Activated CD4-positive, alpha-beta T cell treated with anti-CD3 and anti-CD28 coated beads, Interleukin-2, amount 10 ng/mL, durations not matched to agents 7 days and 5 days (primary cell): ENCODE results near the gene CDA. TPM values are rescaled to one million over a fixed set of nuclear protein-coding genes. Genes with fewer than 3 reads are reported as not detected.

Experiments used
- CTCF ChIA-PET: fragments of 350-600 bp; sonication (Branson Sonifier 250); formaldehyde crosslinking; loops from one replicate; lab custom pipeline; 2021; ENCODE audit warnings: antibody characterized with exemption; lab: Charles Lee
- POLR2A ChIA-PET: fragments of 350-600 bp; sonication (Branson Sonifier 250); formaldehyde crosslinking; loops from one replicate; lab custom pipeline; 2021; ENCODE audit warnings: antibody characterized with exemption; lab: Charles Lee
- DNase-seq: peaks from one replicate; pipeline ENCODE4 v3.0.0-alpha.2; 2020
- H3K27ac Mint-ChIP-seq: one replicate; pipeline ENCODE4 v1.8.0; 2021; ENCODE audit warnings: mild to moderate bottlenecking, moderate library complexity, mixed read lengths
- H3K27me3 Mint-ChIP-seq: one replicate; pipeline ENCODE4 v1.8.0; 2021; ENCODE audit warnings: mixed read lengths
- H3K36me3 Mint-ChIP-seq: one replicate; pipeline ENCODE4 v1.8.0; 2021; ENCODE audit warnings: low read depth, mixed read lengths
- H3K4me1 Mint-ChIP-seq: one replicate; pipeline ENCODE4 v1.8.0; 2021; ENCODE audit warnings: mixed read lengths
- H3K4me3 Mint-ChIP-seq: one replicate; pipeline ENCODE4 v1.8.0; 2021; ENCODE audit warnings: mild to moderate bottlenecking, moderate library complexity, mixed read lengths
- H3K9me3 Mint-ChIP-seq: one replicate; pipeline ENCODE4 v1.8.0; 2021; ENCODE audit warnings: mixed read lengths
- total RNA-seq, 2 experiments: library from RNA; stranded (reverse); gene quantifications; one replicate each; pipeline ENCODE4 v1.2.3, GENCODE V29; 2021

The CDA gene
- total RNA-seq, 2 experiments from 2014 or later, result not detected

- H3K4me3 Mint-ChIP-seq, result no peak overlapping the region
- peaks cover 33% of the 10 kb centered on the region for H3K36me3 Mint-ChIP-seq
- no peaks in the 10 kb centered on the region for H3K9me3 Mint-ChIP-seq
- no peak overlapping the region for H3K27ac Mint-ChIP-seq
- no peaks in the 10 kb centered on the region for H3K27me3 Mint-ChIP-seq
- CTCF ChIA-PET, result no interaction called here
- H3K4me1 Mint-ChIP-seq, result no peaks in the 10 kb centered on the region
- POLR2A ChIA-PET, result no interaction called here
- no peak for DNase-seq
These were observed 60.0 kb downstream of the CDA start for GRCh38 chr1:20648946-20649345.

GRCh38 chr1:20652300-20652699 is 63.4 kb downstream of the CDA start:
- no peak overlapping the region for H3K27ac Mint-ChIP-seq
- DNase-seq, result no peak
- ChIA-PET POLR2A (no interaction called here), CTCF (no interaction called here)
- no peaks in the 10 kb centered on the region for H3K9me3 Mint-ChIP-seq
- peaks cover 9% of the 10 kb centered on the region for H3K4me1 Mint-ChIP-seq
- no peaks in the 10 kb centered on the region for H3K27me3 Mint-ChIP-seq
- H3K36me3 Mint-ChIP-seq, result peaks cover 55% of the 10 kb centered on the region
- no peak overlapping the region for H3K4me3 Mint-ChIP-seq

GRCh38 chr1:20654104-20654690 is 65.3 kb downstream of the CDA start:
- H3K9me3 Mint-ChIP-seq, result no peaks in the 10 kb centered on the region
- H3K36me3 Mint-ChIP-seq, result peaks cover 62% of the 10 kb centered on the region
- no peaks in the 10 kb centered on the region for H3K27me3 Mint-ChIP-seq
- POLR2A ChIA-PET, result no interaction called here
- no peak overlapping the region for H3K27ac Mint-ChIP-seq
- no peak overlapping the region for H3K4me3 Mint-ChIP-seq
- peaks cover 23% of the 10 kb centered on the region for H3K4me1 Mint-ChIP-seq
- DNase-seq, result no peak
- CTCF ChIA-PET, result no interaction called here

- ChIA-PET CTCF (no interaction called here), POLR2A (no interaction called here)
- peaks cover 62% of the 10 kb centered on the region for H3K36me3 Mint-ChIP-seq
- no peak overlapping the region for H3K4me3 Mint-ChIP-seq
- no peak for DNase-seq
- no peaks in the 10 kb centered on the region for H3K9me3 Mint-ChIP-seq
- no peaks in the 10 kb centered on the region for H3K27me3 Mint-ChIP-seq
- H3K4me1 Mint-ChIP-seq, result peaks cover 42% of the 10 kb centered on the region
- peak overlapping the region; percentile 33 for H3K27ac Mint-ChIP-seq
These were observed 68.1 kb downstream of the CDA start for GRCh38 chr1:20657024-20657423.

- H3K27ac Mint-ChIP-seq, result peak overlapping the region; percentile 50
- ChIA-PET CTCF (interaction anchor here (0.6 kb wide), 1 partner anchor 21 kb away, joined by 4 read pairs; no protein-coding TSS in a partner anchor), POLR2A (no interaction called here)
- H3K36me3 Mint-ChIP-seq, result peaks cover 51% of the 10 kb centered on the region
- H3K27me3 Mint-ChIP-seq, result no peaks in the 10 kb centered on the region
- peaks cover 52% of the 10 kb centered on the region for H3K4me1 Mint-ChIP-seq
- no peaks in the 10 kb centered on the region for H3K9me3 Mint-ChIP-seq
- no peak overlapping the region for H3K4me3 Mint-ChIP-seq
- DNase-seq, result no peak
These were observed 69.4 kb downstream of the CDA start for GRCh38 chr1:20658166-20658915.

- Mint-ChIP-seq H3K27me3 (no peaks in the 10 kb centered on the region), H3K27ac (peak overlapping the region; percentile 98)
These were observed 71.5 kb downstream of the CDA start for GRCh38 chr1:20660363-20660762.

GRCh38 chr1:20660847-20661206 is 71.9 kb downstream of the CDA start:
- H3K4me1 Mint-ChIP-seq, result peaks cover 56% of the 10 kb centered on the region
- POLR2A ChIA-PET, result interaction anchor here (1.0 kb wide), 1 partner anchor 126 kb away, joined by 3 read pairs; no protein-coding TSS in a partner anchor
- H3K9me3 Mint-ChIP-seq, result no peaks in the 10 kb centered on the region
- CTCF ChIA-PET, result interaction anchor here (1.1 kb wide), 1 partner anchor 36 kb away, joined by 4 read pairs; no protein-coding TSS in a partner anchor
- H3K4me3 Mint-ChIP-seq, result peak overlapping the region; percentile 98
- no peak for DNase-seq
- H3K27ac Mint-ChIP-seq, result peak overlapping the region; percentile 98
- peaks cover 36% of the 10 kb centered on the region for H3K36me3 Mint-ChIP-seq
- H3K27me3 Mint-ChIP-seq, result no peaks in the 10 kb centered on the region

More at GRCh38 chr1:20660363-20660762, 71.5 kb downstream of the CDA start:
- H3K4me1 Mint-ChIP-seq, result peaks cover 52% of the 10 kb centered on the region
- CTCF ChIA-PET, result interaction anchor here (1.5 kb wide), 1 partner anchor 17 kb away, joined by 3 read pairs; no protein-coding TSS in a partner anchor
- DNase-seq, result no peak
- POLR2A ChIA-PET, result no interaction called here
- peak overlapping the region; percentile 98 for H3K4me3 Mint-ChIP-seq
- H3K36me3 Mint-ChIP-seq, result peaks cover 41% of the 10 kb centered on the region
- no peaks in the 10 kb centered on the region for H3K9me3 Mint-ChIP-seq

GRCh38 chr1:20661207-20662109 is 72.6 kb downstream of the CDA start, which contains the start of gene DDOST:
TSS of gene DDOST (minus strand) at chr1:20661369. CDS start at chr1:20661350, 19 bp downstream.
- POLR2A ChIA-PET, result interaction anchor here (1.0 kb wide), 1 partner anchor 125 kb away, joined by 3 read pairs; no protein-coding TSS in a partner anchor
- Mint-ChIP-seq H3K9me3 (no peaks in the 10 kb centered on the region), H3K4me1 (peaks cover 55% of the 10 kb centered on the region), H3K36me3 (peaks cover 34% of the 10 kb centered on the region), H3K27me3 (no peaks in the 10 kb centered on the region), H3K4me3 (peak within 1 kb of the TSS; percentile 98), H3K27ac (peak within 1 kb of the TSS; percentile 98)
- DNase-seq, result peak; percentile 97
- CTCF ChIA-PET, result interaction anchor here (0.6 to 1.1 kb wide), 2 partner anchors 36 to 228 kb away, joined by 3 to 4 read pairs; no protein-coding TSS in a partner anchor

- CTCF ChIA-PET, result no interaction called here
- POLR2A ChIA-PET, result no interaction called here
- Mint-ChIP-seq H3K9me3 (peaks cover 3% of the 10 kb centered on the region), H3K36me3 (peaks cover 28% of the 10 kb centered on the region), H3K4me1 (peaks cover 54% of the 10 kb centered on the region), H3K27me3 (no peaks in the 10 kb centered on the region), H3K4me3 (peak overlapping the region; percentile 98), H3K27ac (peak overlapping the region; percentile 98)
- no peak for DNase-seq
These were observed 73.2 kb downstream of the CDA start for GRCh38 chr1:20662110-20662475.

- peak overlapping the region; percentile 98 for H3K4me3 Mint-ChIP-seq
- H3K27me3 Mint-ChIP-seq, result no peaks in the 10 kb centered on the region
- CTCF ChIA-PET, result interaction anchor here (1.3 kb wide), 1 partner anchor 31 kb away, joined by 3 read pairs; the partner anchor contains the start of gene PINK1
These were observed 74.5 kb downstream of the CDA start for GRCh38 chr1:20663365-20663764.

GRCh38 chr1:20663969-20664715 is 75.2 kb downstream of the CDA start:
- Mint-ChIP-seq H3K4me1 (peaks cover 40% of the 10 kb centered on the region), H3K9me3 (peaks cover 3% of the 10 kb centered on the region), H3K4me3 (no peak overlapping the region), H3K27me3 (no peaks in the 10 kb centered on the region), H3K27ac (no peak overlapping the region), H3K36me3 (peaks cover 19% of the 10 kb centered on the region)
- CTCF ChIA-PET, result no interaction called here
- POLR2A ChIA-PET, result no interaction called here
- DNase-seq, result no peak

More at GRCh38 chr1:20663365-20663764, 74.5 kb downstream of the CDA start:
- Mint-ChIP-seq H3K27ac (peak overlapping the region; percentile 73), H3K36me3 (peaks cover 21% of the 10 kb centered on the region), H3K9me3 (peaks cover 3% of the 10 kb centered on the region), H3K4me1 (peaks cover 45% of the 10 kb centered on the region)
- no peak for DNase-seq
- POLR2A ChIA-PET, result no interaction called here

GRCh38 chr1:20665726-20666125 is 76.8 kb downstream of the CDA start:
- Mint-ChIP-seq H3K27ac (no peak overlapping the region), H3K9me3 (peaks cover 3% of the 10 kb centered on the region), H3K4me3 (no peak overlapping the region), H3K4me1 (peaks cover 24% of the 10 kb centered on the region), H3K36me3 (peaks cover 4% of the 10 kb centered on the region), H3K27me3 (no peaks in the 10 kb centered on the region)
- no peak for DNase-seq
- CTCF ChIA-PET, result interaction anchor here (0.6 to 1.5 kb wide), 2 partner anchors 10 to 30 kb away, joined by 3 to 8 read pairs; no protein-coding TSS in a partner anchor
- POLR2A ChIA-PET, result no interaction called here
